HG02623 (cell line): ENCODE data around the gene ALK.

ENCODE experiments used
- ATAC-seq: cut with Tn5 transposase; IDR thresholded peaks from one replicate; pipeline ENCODE4 v1.9.1; 2021; ENCODE audit warnings: moderate library complexity; ENCODE audit not compliant: unreplicated experiment

Gene ALK

DNA sequence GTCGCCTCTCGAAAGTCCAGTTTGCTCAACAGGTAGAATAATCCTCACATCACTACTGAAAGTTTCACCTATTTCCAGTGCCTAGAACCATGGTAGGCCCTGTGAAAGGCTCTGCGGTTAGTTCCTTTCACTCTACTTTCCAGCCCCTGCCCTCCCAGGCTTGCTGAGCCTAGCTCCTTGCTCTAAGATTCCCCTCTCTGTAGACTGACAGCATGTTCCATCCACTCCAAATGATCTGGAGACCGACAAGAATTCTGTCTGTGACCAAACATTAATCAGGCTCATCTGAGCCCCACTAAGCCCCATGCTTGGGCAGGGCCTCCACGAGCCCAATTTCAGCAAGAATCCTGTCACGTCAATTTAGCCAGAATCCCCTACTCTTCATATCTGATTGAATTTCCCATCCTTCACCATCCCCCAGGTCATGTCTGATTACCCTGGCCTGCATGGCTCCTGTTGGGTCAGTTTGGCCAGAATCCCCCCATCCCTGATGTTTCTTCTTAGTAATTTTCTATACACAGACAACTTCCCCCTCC lies 307.0 kb downstream of the ALK start:
- ATAC-seq = no peak

DNA sequence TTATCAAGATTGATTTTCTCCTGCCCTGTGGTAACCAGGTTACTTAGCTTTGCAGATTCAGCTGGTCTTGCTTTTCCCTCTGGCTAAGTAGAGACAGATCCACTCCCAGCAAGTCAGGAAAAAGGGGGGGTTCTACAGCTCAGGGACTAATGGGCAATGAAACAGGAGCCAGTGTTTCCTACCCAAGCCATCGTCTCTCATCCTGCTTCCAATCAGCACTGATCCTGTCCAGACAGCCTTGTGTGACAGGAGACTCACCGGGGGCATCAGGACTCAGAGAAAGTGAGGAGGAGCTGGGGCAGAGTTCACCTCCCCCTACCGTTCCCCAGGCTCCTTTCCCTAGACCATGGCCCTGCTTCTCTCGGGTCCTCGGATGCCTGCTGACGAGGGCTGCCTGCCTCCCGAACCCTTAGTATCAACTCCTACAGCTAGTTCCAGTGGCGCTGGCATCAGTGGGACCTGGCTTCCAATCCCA lies 307.6 kb downstream of the ALK start:
- ATAC-seq = no peak

DNA sequence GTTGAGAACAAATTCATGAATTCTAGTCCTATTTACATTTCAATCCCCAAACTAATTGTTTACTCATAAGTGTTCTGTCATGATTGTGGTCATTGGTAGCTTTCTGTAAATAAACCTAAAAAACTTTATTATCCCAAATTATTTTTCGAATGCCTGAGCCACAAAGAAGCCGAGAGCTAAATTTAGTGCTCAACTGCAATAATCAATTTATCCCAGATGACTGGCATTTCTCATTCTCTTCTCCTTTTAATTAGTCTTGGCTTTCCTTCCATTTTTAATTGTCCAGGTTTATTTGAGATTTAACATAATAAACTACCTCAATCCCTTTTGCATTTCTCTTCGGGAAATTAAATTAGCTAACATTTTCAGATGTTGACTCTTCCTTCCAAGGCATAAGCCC lies 308.3 kb downstream of the ALK start:
- ATAC-seq = no peak

DNA sequence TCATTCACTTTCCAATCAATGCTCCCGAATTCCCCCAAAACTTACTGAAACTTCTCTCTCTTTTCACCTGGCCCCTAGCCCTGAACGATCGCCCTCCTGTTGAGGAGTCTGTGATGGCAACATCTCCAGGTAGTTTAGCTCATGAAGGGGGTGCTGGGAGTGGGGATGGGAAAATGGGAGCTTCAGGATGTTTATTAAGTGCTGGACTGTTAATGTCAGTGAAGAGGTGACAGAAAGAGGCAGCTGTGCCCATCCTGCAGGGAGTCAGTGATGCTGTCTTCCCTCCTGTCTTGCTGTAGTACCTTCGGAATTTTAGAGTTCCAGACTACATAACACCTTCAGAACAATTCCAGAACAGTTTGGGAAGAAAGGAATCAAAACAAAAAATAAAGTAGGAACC lies 308.8 kb downstream of the ALK start:
- ATAC-seq = no peak

DNA sequence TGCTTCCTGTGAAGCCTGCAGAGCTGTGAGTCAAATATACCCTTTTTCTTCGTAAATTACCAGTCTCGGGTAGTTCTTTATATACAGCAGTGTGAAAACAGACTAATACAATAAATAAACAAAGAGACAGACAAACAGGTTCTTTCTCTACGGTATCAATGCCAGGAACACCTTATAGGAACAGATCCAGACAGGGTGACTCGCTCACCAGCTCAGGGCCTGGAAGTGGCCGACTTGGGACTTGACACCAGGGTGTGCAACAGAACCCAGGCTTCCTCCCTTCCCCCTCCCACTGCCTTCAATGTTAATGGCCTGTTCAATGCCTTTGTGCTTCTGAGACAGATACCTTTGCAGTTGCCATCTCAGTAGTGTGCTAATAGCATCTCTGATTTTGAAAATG lies 309.5 kb downstream of the ALK start:
- ATAC-seq = no peak

DNA sequence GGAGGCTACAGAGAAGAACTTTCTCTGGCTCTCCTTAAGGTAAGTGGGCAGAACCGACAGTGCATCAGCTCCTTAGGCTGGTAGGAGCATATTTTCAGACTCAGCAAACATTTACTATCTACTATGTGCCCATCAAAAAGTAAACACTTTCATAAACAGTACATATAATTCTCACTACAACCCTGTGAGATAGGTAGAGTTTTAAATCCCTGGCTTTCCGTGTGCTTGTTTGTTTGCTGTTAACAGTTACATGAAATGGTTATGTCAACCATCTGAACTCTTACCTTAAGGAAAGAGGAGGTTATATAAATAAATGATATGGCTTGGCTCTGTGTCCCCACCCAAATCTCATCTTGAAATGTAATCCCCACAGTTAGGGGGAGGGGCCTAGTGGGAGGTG lies 310.1 kb downstream of the ALK start:
- no peak for ATAC-seq

DNA sequence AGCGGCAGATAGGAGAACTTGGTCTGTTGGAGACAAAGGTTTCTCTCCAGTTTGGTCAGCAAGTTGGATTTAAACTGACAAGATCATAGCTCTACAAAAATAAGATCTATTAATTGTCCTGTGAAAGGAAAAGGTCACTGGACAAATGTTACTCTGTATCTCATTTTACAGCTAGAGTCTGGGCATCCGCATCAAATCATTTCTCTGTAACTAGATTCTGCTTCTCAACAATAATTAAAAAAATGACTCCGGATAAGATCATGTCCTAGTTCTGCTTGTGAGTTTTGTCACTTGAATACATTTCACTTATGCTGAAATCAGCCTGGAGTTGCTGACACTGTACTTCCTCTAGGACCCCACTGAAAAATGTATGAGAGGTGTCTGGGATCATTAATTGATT lies 310.8 kb downstream of the ALK start:
- ATAC-seq = no peak

DNA sequence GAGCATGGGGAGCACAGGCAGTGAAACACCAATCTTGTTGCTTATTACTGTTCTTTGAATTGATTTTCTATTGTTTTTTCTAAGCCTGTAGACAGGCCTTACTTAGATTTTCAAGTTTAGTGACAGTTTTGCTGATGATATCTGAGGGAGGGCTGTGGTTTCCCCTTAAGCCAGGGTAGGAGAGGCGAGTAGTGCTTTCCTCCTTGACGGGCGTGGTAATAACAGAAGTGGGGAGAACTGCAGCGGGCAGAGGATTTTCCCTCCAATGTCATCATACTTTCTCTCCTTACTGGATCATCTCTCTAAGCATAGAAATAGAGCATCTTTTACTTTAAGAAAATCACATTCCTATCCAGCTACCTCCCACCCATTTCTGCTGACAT lies 314.4 kb downstream of the ALK start:
- ATAC-seq = no peak

DNA sequence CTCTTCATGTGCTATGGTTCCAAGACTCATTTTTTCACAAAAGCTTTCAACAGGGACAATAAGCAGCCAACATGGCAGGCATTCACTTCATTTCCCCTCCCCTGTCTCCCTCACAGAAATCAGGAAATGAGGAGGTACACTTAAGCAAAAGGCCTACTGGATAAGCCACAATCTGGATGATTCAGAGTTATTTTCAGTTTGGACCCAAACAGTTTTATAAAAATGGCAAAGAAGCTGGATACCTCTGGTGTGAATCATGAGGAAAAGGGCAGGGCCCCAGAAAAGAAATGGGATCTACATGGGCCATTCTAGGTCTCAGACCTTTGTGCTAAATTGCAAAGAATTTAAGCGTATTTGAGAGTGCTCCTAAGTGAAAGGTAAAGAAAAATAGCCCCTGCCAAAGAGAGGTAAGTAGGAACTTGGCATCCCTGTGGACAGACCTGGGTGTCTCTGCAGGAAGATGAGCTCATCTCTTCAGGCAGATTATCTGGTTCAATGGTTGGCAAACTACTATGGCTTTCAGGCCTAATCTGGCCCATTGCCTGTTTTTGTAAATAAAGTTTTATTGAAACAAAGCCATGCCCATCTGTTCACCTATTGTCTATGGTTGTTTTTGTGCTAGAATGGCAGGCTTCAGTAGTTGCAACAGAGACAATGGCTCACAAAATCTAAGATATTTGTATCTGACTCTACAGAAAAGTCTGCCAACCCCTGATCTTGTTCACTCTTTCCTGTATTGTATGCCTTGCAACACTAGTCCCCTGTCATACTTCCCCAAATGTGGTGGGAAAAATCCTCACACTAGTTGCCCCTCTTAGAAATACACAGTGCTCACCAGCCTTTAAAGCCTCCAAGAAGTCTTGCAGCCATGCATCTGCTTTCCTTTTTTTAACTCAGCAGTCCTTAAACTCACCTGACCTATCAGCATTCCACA lies 315.0 kb downstream of the ALK start:
- ATAC-seq = no peak

DNA sequence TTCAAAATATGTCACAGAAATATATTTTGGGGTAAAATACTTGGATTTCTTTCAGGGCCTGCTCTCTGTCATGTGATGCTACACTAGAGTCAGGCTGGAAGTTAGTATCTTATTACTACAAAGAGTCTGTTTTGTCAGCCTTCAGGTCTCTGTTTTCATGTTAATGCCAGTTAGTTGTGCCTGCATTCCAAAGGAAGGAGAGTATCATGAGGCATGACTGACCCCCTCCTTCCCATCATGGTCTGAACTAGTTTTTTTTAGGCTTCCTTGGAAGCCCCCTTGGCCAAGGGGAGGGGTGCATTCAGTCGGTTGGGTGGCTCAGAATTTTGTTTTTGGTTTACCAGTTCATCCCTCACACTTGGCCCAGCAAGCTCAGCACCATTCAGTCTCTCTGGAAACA lies 318.0 kb downstream of the ALK start:
- ATAC-seq = no peak

DNA sequence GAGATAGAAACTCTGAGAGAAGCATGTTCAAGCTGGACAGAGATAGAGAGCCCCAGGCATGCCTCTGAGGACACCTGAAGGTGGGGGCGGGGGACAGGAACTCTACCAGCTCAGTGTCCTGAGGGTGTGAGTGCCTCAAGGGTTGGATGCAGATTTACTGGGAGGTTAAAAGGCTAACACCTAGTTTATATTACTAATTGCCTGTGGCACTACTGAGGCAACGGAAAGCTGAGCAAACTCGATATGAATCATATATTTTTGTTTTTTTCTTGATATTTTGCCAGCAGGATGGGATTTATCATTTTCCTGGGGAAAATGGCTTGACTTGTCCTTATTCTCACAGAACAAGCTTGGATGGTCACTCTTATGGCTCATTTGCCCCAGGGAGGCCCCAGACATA lies 319.5 kb downstream of the ALK start:
- no peak for ATAC-seq

DNA sequence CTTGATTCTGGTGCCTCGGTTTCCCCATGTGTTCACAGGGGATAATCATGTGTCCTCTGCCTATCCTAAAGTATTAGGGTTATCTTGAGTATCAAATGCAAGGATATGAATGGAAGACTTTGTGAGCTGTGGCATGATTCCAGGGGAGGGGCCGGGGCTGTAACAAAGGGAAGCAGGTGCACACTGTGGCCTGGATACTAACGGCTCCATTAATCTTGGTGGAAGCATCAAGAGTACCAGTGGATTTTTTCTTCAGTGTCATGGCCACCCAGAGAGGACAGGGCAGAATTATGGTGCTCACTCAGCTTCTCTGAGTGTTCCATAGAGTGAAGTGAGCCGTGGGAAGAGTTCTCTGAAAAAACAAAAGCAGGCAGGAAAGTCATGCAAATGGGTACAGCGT lies 320.1 kb downstream of the ALK start:
- no peak for ATAC-seq

DNA sequence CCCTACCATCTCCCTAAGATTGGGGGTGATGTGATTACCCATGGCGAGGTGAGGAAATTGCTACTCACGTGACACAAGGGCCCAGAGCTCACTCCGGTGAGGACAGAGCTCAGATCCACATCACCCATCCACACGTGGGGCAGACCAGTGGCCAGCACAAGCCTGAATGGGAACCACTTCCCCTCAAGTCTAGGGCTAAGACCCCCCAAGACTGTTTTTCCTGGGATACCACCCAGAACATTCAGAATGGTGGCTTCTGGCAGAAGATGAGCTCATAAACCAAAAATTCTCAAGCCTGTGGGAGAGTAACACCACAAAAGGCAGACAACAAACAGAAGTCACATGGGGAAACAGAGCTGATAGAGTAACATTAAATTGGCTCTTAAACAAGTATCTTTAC lies 321.4 kb downstream of the ALK start:
- no peak for ATAC-seq

DNA sequence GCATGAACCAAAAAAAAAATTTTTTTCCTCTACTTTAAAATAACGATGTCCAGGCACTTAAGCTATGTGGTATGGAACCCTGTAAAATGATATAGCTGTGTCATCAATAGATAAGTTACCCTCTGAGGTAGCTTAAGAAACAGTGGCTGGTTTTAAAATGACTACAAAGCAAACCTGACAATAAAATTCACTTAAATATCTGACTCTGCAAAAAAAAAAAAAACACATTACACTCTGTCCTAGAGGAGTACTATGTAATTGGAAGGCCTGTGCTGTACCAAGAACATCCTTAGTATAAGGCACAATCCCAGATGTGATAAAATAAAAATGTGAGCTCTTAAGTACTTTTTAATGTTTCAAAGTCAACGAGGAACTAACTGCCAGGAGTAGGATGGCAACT lies 322.4 kb downstream of the ALK start:
- no peak for ATAC-seq

DNA sequence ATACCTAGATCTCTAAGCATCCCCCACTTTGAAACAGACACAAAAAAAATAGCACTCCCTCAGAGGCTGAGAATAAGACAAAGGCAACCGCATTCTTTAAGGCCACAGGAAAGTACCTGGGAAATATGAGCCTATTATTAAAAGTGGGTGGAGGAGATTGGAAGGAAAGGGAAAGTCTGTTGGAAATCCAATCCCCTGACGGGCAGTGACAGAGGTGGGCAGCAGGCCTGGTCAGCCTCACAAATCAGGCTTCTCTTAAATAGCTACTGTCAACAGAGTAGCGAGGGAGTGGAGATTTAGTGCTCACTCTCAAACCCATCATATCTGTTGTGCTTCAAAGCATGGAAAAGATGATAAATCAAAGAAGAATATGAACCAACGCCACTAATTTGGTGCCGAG lies 324.4 kb downstream of the ALK start:
- ATAC-seq = no peak

DNA sequence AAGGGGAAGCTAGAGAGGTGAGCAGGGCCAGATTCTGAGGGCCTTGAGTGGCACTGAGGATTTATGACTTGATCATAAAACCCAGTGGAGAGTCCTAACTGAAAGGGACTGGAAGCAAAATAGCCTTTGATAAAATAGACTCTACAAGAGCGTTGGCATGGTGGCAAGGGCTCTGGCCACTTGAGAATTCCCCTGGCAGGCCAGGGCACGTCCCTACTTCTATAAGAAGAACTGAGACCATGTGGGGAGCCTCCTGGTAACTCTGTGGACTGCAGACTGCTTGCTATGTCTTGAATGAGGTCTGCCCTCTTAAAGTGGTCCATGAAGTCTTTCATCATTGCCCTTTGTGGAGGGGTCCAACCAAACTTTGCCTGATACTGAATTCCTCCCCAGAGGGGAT lies 324.8 kb downstream of the ALK start:
- no peak for ATAC-seq

DNA sequence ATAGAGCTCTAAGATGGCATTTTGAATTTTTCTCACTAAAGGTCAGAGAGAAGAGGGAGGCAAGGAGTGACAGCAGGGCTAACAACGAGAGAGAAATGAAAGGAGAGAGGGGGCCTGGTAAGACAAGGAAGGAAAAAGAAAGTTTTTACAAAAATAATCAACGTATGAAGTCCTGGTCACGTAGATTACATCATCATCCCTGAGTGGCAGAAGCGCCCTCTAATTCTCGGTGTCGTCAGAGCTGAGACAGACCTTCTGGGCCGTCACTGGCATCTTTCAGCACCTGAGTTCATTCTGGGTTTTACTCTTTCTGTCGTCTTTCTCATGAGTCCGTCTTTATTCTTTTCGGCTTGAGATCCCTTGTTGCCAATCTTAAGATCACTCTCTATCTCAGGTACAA lies 329.8 kb downstream of the ALK start:
- ATAC-seq = no peak

DNA sequence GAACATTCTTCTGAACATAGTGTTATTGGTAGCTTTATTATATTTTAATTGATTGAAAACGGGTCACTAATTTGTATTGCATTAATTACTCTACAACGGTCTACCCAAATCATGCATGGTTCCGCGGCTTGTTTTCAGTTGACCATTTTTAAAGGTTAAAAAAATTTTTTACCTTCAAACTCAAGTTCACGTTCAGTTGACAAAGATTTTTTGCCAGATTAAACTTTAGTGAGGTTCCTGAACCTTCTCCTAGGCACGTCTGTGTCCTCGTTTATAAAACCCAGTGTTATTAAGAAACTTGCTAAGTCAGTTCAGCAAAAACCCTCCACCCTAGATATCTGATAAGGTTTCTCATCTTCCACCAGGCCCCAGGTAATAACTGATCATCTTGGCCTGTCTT lies 331.2 kb downstream of the ALK start:
- ATAC-seq = no peak

DNA sequence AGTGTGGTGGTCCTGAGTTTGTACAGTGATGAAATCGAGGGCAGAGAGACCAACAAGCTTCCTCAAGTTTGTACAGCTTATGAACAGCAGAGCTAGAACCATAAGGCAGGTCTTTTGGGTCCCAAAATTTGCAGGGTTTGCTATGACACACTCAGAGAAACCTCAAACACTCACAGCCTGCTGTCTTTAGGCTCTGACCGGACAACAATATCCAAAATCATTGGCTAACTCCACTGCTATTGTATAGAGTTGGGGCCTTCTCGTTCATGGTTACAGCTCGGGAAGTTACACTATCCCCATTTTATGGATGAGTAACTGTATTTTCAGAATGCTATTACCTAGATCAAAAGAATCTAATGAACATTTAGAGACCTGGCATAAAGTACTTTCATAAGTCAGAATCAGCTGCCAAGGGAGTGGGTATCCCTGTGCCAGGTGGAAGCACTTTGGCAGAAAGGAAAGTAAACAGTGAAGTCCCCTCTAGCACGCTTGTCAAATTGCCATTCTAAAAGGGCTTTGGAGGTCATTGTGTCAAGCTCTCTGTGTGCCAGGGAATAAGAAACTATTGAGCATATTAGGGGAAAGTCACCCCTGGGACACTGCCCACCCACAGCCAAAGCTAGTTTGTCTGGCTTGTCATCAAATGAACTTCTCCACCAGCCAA lies 331.8 kb downstream of the ALK start:
- ATAC-seq = no peak

DNA sequence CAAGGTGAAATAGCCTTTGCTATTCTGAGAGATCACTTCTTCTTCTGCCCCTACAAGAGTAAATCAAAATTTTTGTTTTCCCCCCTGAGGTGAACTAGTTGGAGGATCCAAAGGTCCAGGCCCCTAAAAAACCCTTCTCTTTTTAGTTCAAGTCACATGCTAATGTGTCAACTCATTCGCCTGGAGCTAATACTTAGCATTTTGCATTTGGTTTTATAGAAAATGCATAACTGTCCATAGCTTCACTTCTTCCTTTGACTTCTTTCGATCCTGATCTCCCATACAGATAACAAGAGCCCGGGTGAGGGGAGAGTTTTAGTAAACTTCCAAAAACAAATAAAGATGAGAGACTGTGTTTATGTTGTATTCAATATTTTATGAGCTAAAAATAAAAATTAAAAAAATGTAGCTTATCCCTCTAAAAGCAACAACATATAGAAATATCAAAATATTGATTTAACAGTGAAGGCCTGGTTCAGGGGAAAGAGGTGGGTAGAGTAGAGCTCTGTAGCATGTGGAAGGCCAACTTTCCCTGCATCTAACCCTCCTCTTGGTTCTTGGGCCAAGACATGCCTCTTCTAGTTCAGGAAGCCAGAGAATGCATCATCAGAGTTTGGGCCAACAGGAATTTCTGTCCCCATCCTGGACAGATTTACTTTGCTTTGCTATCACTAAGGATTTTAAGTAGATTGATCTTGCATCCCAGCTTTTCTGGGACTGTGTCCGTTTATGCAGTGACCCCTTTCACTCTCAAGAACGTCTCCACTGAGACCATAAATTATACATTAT lies 333.8 kb downstream of the ALK start:
- no peak for ATAC-seq

DNA sequence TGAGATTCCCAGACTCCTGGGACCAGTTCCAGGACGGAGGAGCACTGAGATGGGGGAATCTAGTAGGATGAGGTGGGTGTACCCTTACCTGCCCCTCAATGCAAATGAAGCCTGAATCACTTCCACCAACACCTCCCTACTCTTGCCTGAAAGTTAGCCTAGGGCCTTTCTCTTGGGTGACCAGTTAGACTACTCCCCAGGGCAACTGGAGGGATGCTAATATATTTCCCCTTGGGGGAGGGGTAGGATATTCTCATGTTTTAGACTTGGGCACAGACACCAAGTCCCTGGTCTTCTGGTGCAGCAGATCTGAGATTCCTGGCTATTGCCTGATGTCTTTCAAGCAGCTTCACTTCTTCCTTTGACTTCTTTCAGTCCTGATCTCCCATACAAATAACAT lies 334.5 kb downstream of the ALK start:
- no peak for ATAC-seq
